Measurements from ENCODE around the gene ALDH1A1.

ALDH1A1 gene

DNA sequence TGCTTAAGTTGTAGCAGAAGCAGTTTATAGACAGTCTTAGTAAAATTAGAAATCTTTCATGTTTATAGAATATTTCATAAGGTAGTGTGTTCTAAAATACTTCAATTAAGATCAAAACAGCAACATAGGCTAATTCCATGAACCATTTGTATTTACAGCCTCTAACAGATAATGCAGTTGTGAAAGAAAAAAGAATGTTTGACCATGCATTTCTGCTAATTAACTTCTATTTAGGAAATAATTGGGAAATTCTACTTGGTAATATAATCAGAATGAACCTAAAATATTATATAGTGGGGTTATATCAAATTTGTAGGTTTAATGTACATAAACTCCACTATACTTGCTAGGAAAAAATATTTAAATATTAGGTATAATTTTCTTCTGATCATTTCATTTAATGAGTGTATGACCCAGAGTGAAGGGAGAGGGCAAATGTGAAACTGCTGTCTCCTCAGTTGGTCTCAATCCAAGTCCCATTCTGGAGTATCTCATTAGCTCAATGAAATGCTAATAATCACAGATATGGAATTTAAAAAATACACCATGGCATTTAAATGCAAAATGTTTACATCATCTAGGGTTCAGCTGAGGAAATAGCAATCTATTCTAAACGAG lies 34.9 kb downstream of the ALDH1A1 start:
- no peak for DNase-seq (ENCODE audit: low spot score)

DNA sequence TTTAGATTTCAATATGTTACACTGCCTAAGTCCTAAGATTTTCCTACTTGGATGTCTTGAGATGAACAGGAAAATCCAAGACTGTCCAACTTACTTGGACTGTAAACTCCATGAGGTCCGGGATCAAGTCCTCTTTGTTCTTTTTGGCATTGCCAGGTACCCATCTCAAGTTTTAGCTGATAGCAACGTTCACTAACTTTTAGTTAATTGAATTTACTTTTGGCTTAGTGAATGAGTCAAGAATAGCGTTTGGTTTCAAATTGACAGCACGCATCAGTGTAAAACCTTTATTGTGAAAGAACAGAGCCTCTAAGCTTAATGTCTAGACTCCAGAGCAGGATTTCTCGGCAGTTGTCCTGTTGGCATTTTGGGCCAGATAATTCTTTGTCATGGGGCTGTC lies 37.2 kb downstream of the ALDH1A1 start:
- DNase-seq (ENCODE audit: low spot score) = no peak

DNA sequence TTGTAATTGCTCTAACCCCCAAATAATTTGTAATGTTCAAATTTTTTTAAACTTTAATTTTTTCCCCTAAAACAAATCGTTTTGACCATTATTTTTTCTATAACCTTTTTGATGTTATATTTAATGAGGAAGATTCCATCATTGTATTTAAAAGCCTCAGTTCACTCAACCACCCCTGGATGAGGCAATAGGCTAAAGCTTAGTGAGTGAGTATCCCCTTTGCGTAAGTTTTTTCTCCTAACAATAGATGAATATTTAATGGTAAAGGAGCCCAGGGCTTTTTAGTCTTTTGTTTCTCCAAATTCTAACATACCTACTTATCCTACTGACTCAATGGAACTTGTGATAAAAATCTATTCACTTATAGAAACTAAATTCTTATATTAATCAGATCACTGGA lies 38.1 kb downstream of the ALDH1A1 start:
- DNase-seq (ENCODE audit: low spot score) = no peak

DNA sequence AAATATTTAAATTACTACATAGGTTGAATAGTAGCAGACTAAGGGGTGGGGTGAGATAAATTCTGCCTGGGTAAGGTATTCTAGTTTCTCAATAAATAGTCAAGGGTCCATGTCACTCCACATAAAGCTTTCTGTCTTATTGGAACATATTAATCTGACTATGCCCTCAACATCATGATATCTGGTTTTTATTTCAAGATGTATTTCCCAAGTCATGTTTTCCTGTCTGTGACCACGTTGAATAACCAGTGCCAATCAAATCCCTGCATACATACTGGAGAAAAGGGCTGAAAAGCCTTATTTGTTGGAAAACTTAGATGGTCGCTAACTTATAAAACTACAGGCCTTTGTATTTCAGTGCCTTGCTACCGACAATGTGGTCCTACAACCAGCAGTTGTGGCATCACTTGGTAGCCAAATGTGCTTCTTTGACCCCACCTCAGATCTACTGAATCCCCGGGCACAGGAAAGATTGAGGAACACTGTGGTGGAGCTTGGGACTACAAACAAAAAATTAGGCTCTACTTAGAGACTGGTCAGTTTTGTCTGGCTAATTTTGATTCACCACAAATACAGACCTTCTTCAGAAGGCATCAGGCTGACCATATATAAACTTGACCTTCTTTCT lies 39.4 kb downstream of the ALDH1A1 start:
- DNase-seq (ENCODE audit: low spot score) = no peak

GRCh38 chr9:72912476-72913381 lies 40.1 kb downstream of the ALDH1A1 start:
- DNase-seq (ENCODE audit: low spot score) = no peak

DNA sequence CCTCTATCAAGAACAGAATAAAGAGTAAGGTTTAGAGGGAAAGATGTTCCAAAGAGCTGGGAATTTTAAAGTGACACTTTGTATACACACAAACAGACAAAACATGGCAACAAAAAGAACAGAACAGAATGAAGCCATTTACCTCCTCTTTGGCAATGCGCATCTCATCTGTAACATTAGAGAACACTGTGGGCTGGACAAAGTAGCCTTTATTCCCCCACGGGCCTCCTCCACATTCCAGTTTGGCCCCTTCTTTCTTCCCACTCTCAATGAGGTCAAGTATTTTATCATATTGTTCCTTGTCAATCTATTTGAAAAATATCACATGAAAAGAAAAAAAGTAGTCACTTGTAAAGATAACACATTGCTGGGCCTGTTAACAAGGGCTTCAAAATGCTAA lies 41.0 kb downstream of the ALDH1A1 start:
- no peak for DNase-seq (ENCODE audit: low spot score)

DNA sequence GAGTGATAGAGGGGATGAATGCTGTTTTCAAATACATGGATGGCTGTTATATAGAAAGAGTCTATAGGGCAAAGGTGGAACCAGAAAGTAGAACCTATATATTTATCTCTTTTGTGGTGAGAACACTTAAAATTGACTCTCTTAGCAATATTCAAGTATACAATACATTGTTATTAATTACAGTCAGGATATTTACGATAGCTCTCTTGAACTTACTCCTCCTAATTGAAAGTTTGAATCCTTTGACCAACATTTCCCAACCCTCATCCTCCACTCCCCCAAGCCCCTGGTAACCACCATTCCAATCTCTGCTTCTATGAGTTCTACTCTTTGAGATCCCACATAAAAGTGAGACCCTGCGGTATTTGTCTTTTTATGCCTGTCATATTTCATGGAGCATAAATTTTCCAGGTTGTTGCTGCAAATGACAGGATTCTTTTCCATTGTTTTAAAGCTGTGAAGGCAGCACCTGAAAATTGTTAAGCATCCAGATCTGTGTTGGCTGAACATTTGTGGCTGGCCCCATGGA lies 41.5 kb downstream of the ALDH1A1 start:
- no peak for DNase-seq (ENCODE audit: low spot score)

DNA sequence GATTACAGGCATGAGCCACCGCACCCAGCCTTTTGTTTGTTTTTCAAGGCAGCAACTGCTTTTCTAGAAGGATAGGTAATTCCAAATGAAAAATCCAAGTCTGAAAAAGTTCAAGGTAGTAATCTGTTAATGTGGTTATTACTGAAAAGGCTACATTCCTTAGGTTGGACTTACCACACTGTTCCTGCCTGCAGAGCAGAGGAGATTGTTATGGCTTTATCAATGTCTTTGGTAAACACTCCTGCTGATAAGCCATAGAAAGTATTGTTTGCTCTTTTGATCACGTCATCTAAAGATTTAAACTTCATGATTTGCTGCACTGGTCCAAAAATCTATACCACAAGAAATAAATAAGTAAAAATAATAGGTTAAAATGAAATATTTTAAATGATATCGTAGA lies 43.4 kb downstream of the ALDH1A1 start:
- no peak for DNase-seq (ENCODE audit: low spot score)

- no peak for DNase-seq (ENCODE audit: low spot score)
Observed at GRCh38 chr9:72907421-72907820, 45.4 kb downstream of the ALDH1A1 start.

DNA sequence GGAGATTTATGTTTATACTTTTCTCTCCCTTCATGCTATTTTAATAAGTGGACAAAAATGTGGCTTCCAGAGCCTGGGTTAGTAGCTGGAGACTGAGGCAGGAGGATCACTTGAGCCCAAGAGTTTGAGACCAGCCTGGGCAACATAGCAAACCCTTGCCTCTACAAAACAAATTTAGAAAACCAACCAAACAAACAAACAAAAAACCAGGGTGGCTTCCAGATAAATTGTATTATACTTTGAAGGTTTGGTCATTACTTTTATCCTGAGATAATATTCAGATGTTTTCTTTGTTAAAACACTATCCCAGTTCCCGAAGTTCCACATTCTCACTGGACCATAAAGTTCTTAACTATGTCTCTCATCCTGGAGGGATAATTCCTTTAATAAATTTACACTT lies 46.0 kb downstream of the ALDH1A1 start:
- DNase-seq (ENCODE audit: low spot score) = no peak

DNA sequence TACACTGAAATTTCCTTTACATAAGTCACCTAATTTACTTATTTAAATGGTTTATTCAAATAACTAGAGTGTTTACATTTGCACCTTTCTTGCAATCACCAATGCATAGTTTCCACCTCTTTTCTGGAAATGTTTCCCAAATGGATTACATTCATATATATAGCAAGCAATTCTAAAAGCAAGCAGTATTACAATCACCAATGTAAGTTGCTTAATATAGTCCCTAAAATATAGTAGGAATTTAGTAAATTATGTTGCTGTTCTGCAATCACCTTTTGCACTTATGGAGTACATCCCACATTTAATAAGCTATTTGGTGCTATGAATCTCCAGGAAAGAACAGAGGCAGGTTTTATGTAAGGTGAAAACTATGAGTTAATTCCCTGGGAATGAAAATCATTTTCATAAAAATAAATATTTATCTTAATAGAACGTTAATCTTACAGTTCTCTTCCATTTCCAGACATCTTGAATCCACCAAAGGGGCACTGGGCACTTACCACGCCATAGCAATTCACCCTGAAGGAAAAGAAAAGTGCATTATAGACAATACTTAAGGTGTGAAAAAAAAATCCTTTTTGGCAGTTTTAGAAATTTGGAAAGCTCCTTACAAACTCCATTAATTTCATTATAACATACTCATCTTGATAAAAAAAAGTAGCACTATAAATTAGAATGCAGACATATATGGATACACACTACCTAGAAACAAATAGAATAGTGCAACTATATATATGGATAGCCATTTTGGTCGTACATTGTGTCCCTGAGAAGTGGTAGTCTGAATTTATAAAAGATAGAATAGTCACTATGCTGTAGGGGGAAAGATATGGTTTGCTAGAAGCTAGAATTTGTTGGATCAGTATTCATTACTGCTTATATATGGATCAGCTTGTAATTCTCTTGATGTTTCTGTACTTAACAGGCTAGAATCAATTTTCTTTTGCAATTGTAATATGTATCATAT lies 47.1 kb downstream of the ALDH1A1 start:
- no peak for DNase-seq (ENCODE audit: low spot score)

DNA sequence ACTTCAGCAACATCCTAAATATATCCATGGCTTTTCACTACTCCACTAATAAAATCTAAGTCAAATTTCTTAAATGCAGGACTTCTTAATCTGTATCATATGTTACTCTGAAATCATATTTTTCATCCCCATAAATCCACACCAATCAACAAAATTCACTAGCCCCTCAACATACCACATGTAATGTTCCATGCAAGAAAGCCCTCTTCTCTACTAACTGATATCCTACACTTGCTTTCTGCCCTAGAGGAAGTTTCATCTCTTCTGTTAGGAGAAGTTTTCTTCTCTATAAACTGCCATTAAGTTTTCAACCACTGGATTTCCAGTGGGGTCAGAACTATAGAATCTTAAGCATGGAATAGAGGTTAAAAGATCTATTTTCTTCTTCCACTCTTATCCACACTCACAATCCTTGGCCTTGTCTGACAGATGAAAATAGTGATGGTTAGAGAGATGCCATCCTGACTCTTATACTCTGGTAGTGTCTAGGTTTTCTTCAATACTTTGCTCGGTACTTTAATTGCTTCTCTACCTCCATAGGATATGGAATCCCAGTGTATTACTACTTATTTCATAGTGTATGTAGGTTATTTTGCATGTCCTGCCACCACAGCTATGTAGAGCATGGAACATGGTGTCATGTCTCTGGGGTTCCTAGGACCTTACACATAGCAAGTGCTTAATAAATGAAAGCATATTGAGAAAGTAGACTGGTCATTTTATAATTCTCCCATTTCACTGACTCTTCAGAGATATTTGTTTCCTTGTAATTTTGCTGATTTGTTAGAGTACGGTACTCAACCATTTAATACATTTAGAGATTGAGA lies 48.4 kb downstream of the ALDH1A1 start:
- no peak for DNase-seq (ENCODE audit: low spot score)

GRCh38 chr9:72903103-72903502 lies 49.8 kb downstream of the ALDH1A1 start:
- no peak for DNase-seq (ENCODE audit: low spot score)

DNA sequence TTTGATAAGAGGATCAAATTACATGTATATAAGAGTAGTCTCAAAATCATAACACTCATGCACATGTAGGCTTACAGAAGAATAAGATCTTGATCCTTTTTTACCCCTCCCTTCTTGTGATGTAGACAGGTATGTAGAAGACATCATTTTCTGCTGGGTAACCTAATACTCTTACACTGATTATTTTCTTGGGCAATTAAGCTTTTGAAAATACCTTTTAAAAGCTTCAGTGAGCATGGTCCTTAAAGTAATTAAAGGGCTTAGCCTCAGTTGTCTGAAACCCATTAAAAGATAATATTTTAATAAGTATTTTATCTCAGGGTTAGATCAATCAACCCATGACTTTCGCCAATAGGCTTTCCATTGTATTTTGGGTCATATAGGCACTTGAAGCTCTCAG lies 50.6 kb downstream of the ALDH1A1 start:
- DNase-seq (ENCODE audit: low spot score) = no peak

DNA sequence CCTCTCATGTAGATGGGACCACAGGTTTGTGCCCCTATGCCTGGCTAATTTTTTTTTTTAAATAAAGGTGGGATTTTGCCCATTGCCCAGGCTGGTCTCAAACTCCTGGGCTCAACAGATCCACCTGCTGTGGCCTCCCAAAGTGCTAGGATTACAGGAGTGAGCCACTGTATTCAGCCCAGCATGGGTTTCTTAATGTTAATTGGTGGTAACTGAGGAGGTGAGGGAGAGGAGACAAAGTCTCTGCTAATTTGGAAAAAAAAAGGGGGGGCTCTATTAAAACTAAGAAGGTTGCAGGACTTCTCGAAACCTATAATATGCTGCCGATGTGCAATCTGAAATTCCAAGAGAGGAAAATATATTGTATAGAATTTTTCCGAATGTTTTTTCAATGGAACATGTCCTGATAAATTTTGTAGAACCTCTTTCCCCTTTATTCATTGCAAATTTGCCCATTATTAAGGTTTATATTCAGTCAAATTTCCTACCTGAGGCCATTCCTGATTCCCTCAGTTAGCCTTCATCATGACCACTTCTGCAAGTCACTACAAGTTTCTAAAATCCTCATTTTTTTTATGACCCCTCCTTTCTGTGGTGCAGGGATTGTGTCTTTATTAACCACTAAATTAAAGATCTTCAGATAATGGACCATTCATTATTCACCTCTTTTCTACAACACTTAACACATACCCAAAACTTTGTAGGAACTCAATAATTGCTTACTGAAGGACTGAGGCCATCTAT lies 52.9 kb downstream of the ALDH1A1 start:
- DNase-seq (ENCODE audit: low spot score) = no peak

- no peak for DNase-seq (ENCODE audit: low spot score)
Observed at GRCh38 chr9:72898784-72899733, 53.8 kb downstream of the ALDH1A1 start.

DNA sequence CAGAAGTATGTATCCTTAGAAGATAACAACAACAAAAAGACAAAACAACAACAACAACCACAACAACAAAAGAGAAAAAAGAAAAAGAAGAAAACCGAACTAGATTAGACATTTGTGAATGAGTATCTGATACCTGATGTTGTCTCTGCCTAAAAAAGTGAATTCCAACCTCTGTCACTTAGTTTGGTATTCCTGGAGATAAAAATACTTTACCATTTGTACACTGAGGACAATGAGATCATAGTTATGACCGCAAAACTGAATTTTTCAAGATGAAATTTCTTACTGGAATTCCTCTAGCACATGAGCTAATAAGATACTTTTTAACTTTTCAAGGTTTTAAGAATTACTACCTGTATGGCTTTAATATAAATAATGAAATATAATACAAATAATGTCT lies 54.5 kb downstream of the ALDH1A1 start:
- no peak for DNase-seq (ENCODE audit: low spot score)

- DNase-seq (ENCODE audit: low spot score) = no peak
Observed at GRCh38 chr9:72897069-72897649, 55.7 kb downstream of the ALDH1A1 start.

- no peak for DNase-seq (ENCODE audit: low spot score)
Observed at GRCh38 chr9:72896439-72896838, 56.4 kb downstream of the ALDH1A1 start.
